Gastroesophageal sphincter (tissue), 4 donors: ENCODE data around the gene MYO3B. TPM values are rescaled to one million over a fixed set of nuclear protein-coding genes. Genes with fewer than 3 reads are reported as not detected.

Experiments used
- ATAC-seq: fragments of 150-250 bp; one replicate; pipeline ENCODE4 v1.9.1; 2016; ENCODE audit warnings: mild to moderate bottlenecking, moderate library complexity
- H3K27ac ChIP-seq, 4 donors: fragments of 200-600 bp; sonication (generic) in 3 of 4; 1 replicate in 3 of 4; 2 replicates in 1 of 4; pipeline ENCODE4 v1.5.1; 2016 to 2019
- H3K27me3 ChIP-seq: fragments of 200-600 bp; sonication (generic); one replicate; pipeline ENCODE4 v1.5.1; 2019
- H3K36me3 ChIP-seq, 2 donors: fragments of 200-600 bp; sonication (generic); one replicate each; pipeline ENCODE4 v1.5.1; 2019; ENCODE audit warnings: control low read depth in 1 of 2
- H3K4me1 ChIP-seq, 3 donors: fragments of 200-600 bp; sonication (generic); 1 replicate in 2 of 3; 2 replicates in 1 of 3; pipeline ENCODE4 v1.5.1; 2016 to 2019; ENCODE audit warnings: control low read depth in 2 of 3
- H3K4me3 ChIP-seq, 2 donors: fragments of 200-600 bp; sonication (generic); one replicate each; pipeline ENCODE4 v1.5.1; 2019; ENCODE audit warnings: mild to moderate bottlenecking in 1 of 2, moderate library complexity in 1 of 2
- H3K9me3 ChIP-seq, 3 donors: fragments of 200-600 bp; sonication (generic); one replicate each; pipeline ENCODE4 v1.5.1; 2017 to 2019; ENCODE audit warnings: control low read depth in 2 of 3
- EP300 ChIP-seq: sonication (generic); formaldehyde crosslinking; IDR thresholded peaks from one replicate; pipeline ENCODE4 v1.6.1; 2017; ENCODE audit warnings: antibody characterized with exemption, mild to moderate bottlenecking
- POLR2A ChIP-seq, 2 donors: fragments of 450-650 bp; IDR thresholded peaks; one replicate each; pipeline ENCODE4 v1.6.1; 2017; ENCODE audit warnings: antibody characterized with exemption in 2 of 2, mild to moderate bottlenecking in 2 of 2, moderate library complexity in 1 of 2
- POLR2AphosphoS5 ChIP-seq: sonication (generic); formaldehyde crosslinking; IDR thresholded peaks from one replicate; pipeline ENCODE4 v1.6.1; 2017; ENCODE audit warnings: antibody characterized with exemption
- WGBS, 2 donors: methylation state at CpG; one replicate each; pipeline ENCODE4 v1.1.5; 2018; ENCODE audit warnings: low coverage in 1 of 2; 5-methylcytosine and 5-hydroxymethylcytosine counted together
- total RNA-seq, 4 donors: library from RNA; depleted of rRNA; stranded (reverse); fragments of >200 nt; gene quantifications; one replicate each; pipeline ENCODE4 v1.1.0, GENCODE V29; 2016
- TF ChIP-seq, protein P1 (sequence below), 4 experiments: fragments of 200-600 bp in 2 of 4; fragments of 450-650 bp in 2 of 4; sonication (generic) in 1 of 4; IDR thresholded peaks; one replicate each; pipeline ENCODE4 v1.5.1; 2017 to 2019; ENCODE audit warnings: antibody characterized with exemption in 4 of 4, mild to moderate bottlenecking in 2 of 4, moderate library complexity in 2 of 4

Gene MYO3B
- total RNA-seq, 4 donors from 2014 or later: not detected

DNA sequence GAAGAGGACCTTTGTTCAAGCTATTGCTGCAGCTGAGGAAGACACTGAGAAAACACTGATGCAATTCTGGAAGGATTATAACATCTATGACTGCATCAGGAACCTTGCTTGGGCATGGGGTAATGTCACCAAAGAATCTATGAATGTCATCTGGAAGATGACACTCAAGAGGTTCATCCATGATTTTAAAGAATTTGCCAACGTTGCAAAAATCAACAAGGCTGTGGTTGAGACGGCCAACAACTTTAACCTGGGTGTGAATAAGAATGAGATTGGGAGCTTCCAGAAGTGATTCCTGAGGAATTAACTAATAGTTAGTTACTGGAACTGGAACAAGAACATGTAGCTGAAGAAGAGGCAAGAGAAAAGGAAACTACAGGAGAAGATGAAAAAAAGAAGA, 410.8 kb downstream of the MYO3B start:
- no peaks in the 10 kb centered on the region for H3K36me3 ChIP-seq
- no peak overlapping the region for H3K27ac ChIP-seq
- ATAC-seq: no peak
- no peak for TF ChIP-seq POLR2A (IDR thresholded peaks at IDR 0.05)
- no peak for TF ChIP-seq EP300
- no peak for TF ChIP-seq POLR2AphosphoS5
- TF ChIP-seq, protein P1, sequence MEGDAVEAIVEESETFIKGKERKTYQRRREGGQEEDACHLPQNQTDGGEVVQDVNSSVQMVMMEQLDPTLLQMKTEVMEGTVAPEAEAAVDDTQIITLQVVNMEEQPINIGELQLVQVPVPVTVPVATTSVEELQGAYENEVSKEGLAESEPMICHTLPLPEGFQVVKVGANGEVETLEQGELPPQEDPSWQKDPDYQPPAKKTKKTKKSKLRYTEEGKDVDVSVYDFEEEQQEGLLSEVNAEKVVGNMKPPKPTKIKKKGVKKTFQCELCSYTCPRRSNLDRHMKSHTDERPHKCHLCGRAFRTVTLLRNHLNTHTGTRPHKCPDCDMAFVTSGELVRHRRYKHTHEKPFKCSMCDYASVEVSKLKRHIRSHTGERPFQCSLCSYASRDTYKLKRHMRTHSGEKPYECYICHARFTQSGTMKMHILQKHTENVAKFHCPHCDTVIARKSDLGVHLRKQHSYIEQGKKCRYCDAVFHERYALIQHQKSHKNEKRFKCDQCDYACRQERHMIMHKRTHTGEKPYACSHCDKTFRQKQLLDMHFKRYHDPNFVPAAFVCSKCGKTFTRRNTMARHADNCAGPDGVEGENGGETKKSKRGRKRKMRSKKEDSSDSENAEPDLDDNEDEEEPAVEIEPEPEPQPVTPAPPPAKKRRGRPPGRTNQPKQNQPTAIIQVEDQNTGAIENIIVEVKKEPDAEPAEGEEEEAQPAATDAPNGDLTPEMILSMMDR (IDR thresholded peaks at IDR 0.05): no peak
- H3K27me3 ChIP-seq: no peaks in the 10 kb centered on the region
- 73 to 74% methylated on average over 2 of the region's 2 CpGs for WGBS, 2 donors
- H3K4me1 ChIP-seq: peaks cover 0 to 16% (median 3%) of the 10 kb centered on the region in 3 donors
- H3K9me3 ChIP-seq: no peaks in the 10 kb centered on the region
- no peak overlapping the region for H3K4me3 ChIP-seq

DNA sequence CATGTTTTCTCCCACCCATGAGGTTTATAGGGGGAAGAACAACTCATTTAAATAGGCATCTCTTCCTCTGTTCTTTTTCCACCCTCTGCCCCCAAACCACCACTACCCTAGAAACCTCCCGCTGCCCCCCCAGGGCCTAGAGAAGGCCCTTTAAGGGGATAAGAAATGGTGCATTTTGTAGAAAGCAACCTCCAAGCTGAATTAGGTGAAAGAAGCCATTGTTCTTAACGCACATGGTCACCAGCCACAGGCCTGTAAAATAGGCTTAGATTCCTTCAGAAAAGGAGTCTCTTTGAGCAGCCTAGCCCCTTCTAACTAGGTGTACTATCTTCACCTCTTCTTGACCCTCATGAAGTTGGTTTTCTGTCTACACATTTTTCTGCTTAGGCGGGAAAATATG, 418.6 kb downstream of the MYO3B start:
- no peaks in the 10 kb centered on the region for H3K36me3 ChIP-seq
- no peak overlapping the region for H3K4me3 ChIP-seq
- peak overlapping the region in 1 of 4 donors; percentile 46 for H3K27ac ChIP-seq
- TF ChIP-seq POLR2AphosphoS5 (no peak), EP300 (no peak), POLR2A (IDR thresholded peaks at IDR 0.05) (no peak)
- TF ChIP-seq, protein P1 (IDR thresholded peaks at IDR 0.05): no peak
- no peaks in the 10 kb centered on the region for H3K4me1 ChIP-seq
- no peaks in the 10 kb centered on the region for H3K27me3 ChIP-seq
- H3K9me3 ChIP-seq: no peaks in the 10 kb centered on the region
- 75 to 100% methylated on average over 1 to 2 of the region's 3 CpGs for WGBS, 2 donors
- no peak for ATAC-seq

DNA sequence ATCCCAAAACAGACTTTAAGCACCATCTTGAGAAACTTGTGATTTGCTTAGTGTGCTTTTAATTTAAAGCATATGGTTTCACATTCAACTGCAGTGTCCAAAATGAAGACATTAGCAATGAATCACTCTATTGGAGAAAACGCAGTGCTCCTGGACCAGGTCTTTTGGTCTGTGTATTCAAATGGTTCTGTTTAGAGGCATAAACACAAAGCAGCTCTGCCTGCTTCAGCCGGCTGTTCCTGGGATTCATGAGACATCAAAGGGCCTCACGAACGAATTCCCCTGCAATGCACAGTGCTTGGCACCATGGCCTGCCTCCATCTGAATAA, 420.1 kb downstream of the MYO3B start:
- peak; percentile 49 for ATAC-seq
- Histone ChIP-seq H3K4me1 (no peaks in the 10 kb centered on the region), H3K4me3 (no peak overlapping the region), H3K9me3 (no peaks in the 10 kb centered on the region), H3K36me3 (no peaks in the 10 kb centered on the region), H3K27ac (peak overlapping the region in 3 of 4 donors; percentile 18 to 46 (median 46)), H3K27me3 (no peaks in the 10 kb centered on the region)
- TF ChIP-seq EP300 (no peak), POLR2A (IDR thresholded peaks at IDR 0.05) (no peak), POLR2AphosphoS5 (no peak)
- TF ChIP-seq, protein P1 (IDR thresholded peaks at IDR 0.05): no peak
- WGBS, 2 donors: 81% methylated on average over 4 of the region's 4 CpGs; no CpG with 5 or more reads in 1 of the 2 donors

DNA sequence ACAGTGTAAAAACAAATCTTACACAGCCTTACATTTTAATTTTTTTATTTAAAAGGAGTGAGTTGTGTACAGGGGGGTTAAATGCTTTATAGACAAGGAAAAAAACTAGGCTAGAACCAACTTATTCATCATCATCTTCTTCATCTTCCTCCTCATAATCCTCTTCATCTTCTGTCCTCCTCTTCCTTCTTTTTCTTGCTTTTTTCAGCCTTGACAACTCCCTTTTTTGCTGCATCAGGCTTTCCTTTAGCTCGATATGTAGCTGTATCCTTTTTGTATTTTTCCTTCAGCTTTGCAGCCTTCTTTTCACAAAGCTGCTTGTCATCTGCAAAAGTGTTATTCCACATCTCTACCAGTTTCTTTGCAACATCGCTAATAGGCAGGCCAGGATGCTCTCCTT, 423.5 kb downstream of the MYO3B start:
- Histone ChIP-seq H3K36me3 (no peaks in the 10 kb centered on the region), H3K27me3 (no peaks in the 10 kb centered on the region), H3K27ac (no peak overlapping the region), H3K4me3 (no peak overlapping the region), H3K4me1 (no peaks in the 10 kb centered on the region), H3K9me3 (no peaks in the 10 kb centered on the region)
- ATAC-seq: no peak
- 62 to 83% methylated on average over 1 to 2 of the region's 2 CpGs for WGBS, 2 donors
- no peak for TF ChIP-seq POLR2A (IDR thresholded peaks at IDR 0.05)
- TF ChIP-seq POLR2AphosphoS5: no peak
- TF ChIP-seq EP300: no peak
- TF ChIP-seq, protein P1 (IDR thresholded peaks at IDR 0.05): no peak

DNA sequence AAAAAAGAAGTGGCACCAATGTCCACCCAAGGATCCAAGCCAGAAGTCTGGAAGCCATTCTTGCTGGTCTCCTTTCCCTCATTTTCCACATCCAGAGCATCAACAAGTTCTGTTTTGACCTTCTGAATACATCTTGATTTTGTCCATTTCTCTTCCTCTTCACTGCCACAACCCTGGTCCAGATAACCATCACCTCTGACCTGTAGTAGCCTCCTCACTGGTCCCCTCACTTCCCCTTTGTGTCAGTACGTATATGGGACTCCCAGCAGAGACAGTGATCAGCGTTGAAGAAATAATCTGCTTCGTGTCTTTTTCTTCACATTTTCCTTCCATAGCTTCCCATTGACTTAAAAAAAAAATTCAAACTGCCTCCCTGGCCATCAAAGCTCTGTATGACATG, 427.9 kb downstream of the MYO3B start:
- no peak for ATAC-seq
- H3K9me3 ChIP-seq: no peaks in the 10 kb centered on the region
- H3K4me3 ChIP-seq: no peak overlapping the region
- no peak overlapping the region for H3K27ac ChIP-seq
- H3K36me3 ChIP-seq: no peaks in the 10 kb centered on the region
- TF ChIP-seq POLR2AphosphoS5 (no peak), EP300 (no peak), POLR2A (IDR thresholded peaks at IDR 0.05) (no peak)
- TF ChIP-seq, protein P1 (IDR thresholded peaks at IDR 0.05): no peak
- no peaks in the 10 kb centered on the region for H3K4me1 ChIP-seq
- WGBS, 2 donors: 72 to 100% methylated on average over 1 to 3 of the region's 3 CpGs
- H3K27me3 ChIP-seq: no peaks in the 10 kb centered on the region
